Activated T-helper 2 cell treated with anti-CD3 and anti-CD28 coated beads, Interferon-gamma antibody, Interleukin-2, Interleukin-4, amounts not matched to agents 10 μg/mL and 5 μg/mL and 100 μg/mL, durations not matched to agents 14 hours and 24 hours and 36 hours (primary cell): Measurements from ENCODE around the gene COLEC12. TPM values are rescaled to one million over a fixed set of nuclear protein-coding genes. Genes with fewer than 3 reads are reported as not detected.
A peak's percentile ranks its signal among the peaks of the same experiment; 100 is the strongest.

Experiments
- DNase-seq: peaks from one replicate; pipeline ENCODE4 v3.0.0; 2021; ENCODE audit warnings: low spot score
- H3K27ac Mint-ChIP-seq: one replicate; pipeline ENCODE4 v1.8.0; 2021; ENCODE audit warnings: mixed read lengths
- H3K27me3 Mint-ChIP-seq: one replicate; pipeline ENCODE4 v1.8.0; 2021; ENCODE audit warnings: low read depth, mixed read lengths
- H3K36me3 Mint-ChIP-seq: one replicate; pipeline ENCODE4 v1.8.0; 2021; ENCODE audit warnings: low read depth, mixed read lengths
- H3K4me1 Mint-ChIP-seq: one replicate; pipeline ENCODE4 v1.8.0; 2021; ENCODE audit warnings: low read depth, mixed read lengths
- H3K4me3 Mint-ChIP-seq: one replicate; pipeline ENCODE4 v1.8.0; 2021; ENCODE audit warnings: low read depth, mild to moderate bottlenecking, moderate library complexity, mixed read lengths
- H3K9me3 Mint-ChIP-seq: one replicate; pipeline ENCODE4 v1.8.0; 2021; ENCODE audit warnings: mixed read lengths
- intact Hi-C: fragments of 100-400 bp; cut with micrococcal nuclease; formaldehyde crosslinking; loops from one replicate; pipeline ENCODE4 v1.15.1; 2023
- total RNA-seq: library from RNA; stranded (reverse); gene quantifications from 2 replicates; pipeline ENCODE4 v1.2.3, GENCODE V29; 2022

The COLEC12 gene
- not detected in 2 replicates for total RNA-seq

DNA sequence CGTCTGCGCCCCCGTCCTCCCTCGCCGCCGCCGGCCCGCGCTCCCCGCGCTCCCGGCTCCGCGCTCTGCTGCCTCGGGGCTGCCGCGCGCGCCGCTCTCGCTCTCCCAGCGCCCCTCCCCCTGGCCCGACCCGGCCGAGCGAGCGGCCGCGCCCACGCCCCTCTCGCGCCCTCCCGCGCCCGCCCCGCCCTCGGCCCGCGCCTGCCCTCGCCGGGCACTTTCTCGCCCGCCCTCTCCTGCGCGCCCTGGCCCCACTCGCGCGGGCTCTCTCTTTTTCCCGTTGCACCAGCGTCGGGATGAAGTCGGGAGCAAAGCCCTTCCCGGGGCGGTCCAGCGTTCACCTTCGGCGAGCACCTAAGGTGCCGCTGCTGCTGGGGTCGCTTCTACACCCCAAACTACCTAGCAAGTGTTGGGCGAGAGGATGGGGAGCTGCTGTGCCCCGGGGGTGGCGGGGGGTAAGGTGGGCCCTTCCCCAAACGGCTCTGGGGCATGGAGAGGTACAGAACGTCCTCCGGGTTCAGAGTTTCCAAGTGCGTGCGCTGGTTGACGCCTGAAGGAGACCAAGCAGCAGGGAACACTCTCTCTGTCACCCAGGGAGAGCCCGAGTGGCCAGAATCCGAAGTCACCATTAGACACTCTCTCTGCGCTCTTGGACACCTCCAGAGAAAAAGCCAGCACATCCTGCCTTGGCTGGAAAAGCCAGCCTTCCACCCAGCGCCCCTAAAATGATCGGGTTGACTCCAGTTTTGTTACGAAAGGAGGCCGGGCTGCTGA lies at the start of gene COLEC12:
TSS of gene COLEC12 (minus strand) at position 70 of the 774 bp plus-strand sequence. CDS start 187 bp downstream, outside the sequence.
- intact Hi-C loops: no loop called here

DNA sequence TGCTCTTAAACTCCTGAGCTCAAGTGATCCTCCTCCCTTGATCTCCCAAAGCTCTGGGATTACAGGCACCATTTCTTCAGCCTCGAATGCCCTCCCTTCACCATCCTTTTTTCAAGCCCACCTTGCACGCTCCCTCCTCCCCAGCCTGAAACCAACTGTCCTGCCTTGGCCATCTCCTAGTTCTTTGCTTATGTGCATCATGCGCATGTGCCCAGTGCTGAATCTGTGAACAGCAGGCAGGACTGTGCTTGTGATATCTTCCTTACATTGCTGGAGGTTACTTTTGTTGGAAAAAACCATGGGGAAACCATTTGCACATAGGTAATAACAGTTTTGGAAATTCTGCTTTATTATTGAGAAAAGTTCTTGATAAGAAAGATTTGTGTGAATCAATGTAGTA lies 49.5 kb upstream of the COLEC12 start:
- no peak for DNase-seq
- Mint-ChIP-seq H3K9me3 (no peaks in the 10 kb centered on the region), H3K27ac (no peak overlapping the region), H3K36me3 (no peaks in the 10 kb centered on the region), H3K27me3 (no peaks in the 10 kb centered on the region), H3K4me1 (no peaks in the 10 kb centered on the region), H3K4me3 (no peak overlapping the region)
- intact Hi-C loops: no loop called here

More for the DNA sequence above, at the start of gene COLEC12:
- no peaks in the 10 kb centered on the region for H3K9me3 Mint-ChIP-seq
- H3K4me3 Mint-ChIP-seq: peak within 1 kb of the TSS; percentile 26
- H3K27ac Mint-ChIP-seq: no peak within 1 kb of the TSS
- H3K36me3 Mint-ChIP-seq: no peaks in the 10 kb centered on the region
- H3K4me1 Mint-ChIP-seq: peaks cover 1% of the 10 kb centered on the region
- DNase-seq: no peak
- H3K27me3 Mint-ChIP-seq: peaks cover 51% of the 10 kb centered on the region

DNA sequence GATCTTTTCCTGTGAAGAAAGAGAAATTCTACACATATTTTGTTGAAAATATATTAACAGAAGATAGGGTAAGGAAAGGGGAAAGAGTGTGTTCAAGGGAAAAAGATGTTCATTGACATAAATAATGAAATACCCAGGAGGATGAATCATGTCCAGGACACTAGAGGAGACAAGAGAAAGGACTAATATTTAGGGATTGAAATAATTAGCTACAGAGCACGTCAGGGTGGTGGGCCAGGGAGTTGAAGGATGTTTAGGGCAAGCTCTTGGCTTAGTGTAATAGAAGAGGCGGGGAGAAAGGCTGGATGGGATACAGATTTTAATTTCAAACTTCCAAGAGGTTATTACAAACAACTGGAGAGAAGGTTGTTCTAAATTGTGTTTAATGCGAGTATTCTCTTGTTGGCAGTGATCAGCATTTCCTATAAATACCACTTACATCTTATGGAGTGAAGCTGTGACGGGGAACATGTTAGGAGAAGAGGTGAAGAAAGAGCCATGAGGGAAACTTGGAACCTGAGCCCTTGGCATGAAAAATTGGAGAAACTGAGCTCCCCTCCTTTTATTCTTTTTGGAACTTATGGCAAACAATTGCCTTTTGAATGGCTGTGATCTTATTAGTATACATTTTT lies 43.1 kb upstream of the COLEC12 start:
- DNase-seq: no peak
- no peaks in the 10 kb centered on the region for H3K36me3 Mint-ChIP-seq
- no peaks in the 10 kb centered on the region for H3K9me3 Mint-ChIP-seq
- no peak overlapping the region for H3K27ac Mint-ChIP-seq
- intact Hi-C loops: no loop called here
- H3K4me3 Mint-ChIP-seq: no peak overlapping the region
- no peaks in the 10 kb centered on the region for H3K4me1 Mint-ChIP-seq
- no peaks in the 10 kb centered on the region for H3K27me3 Mint-ChIP-seq

DNA sequence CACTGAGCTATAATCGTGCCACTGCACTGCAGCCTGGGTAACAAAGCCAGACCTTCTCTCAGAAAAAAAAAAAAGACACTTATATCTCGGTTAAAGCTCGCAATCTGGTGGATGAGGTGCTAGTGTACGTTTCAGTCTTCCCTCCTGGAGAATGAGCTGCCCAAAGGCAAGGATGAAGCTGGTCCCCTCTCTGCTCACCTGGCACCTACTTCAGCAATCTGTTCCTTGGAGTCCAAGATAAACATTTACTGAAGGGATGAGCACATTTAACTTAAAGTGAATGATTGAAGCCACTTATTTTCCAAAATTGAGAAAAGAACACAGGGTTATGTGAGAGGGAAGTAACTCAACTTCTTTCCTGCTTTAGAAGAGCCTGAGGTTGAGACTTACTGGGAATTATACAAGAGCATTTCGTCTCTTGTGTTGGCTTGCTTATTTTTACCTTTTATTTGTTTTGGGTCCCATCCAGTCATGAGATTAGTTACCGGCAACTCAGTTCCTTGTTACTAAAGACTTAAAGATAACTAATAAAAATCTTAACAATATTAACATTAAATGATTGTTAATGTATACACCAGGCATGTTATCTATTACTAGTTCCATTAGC lies 33.6 kb upstream of the COLEC12 start:
- no peaks in the 10 kb centered on the region for H3K4me1 Mint-ChIP-seq
- intact Hi-C loops: no loop called here
- H3K36me3 Mint-ChIP-seq: no peaks in the 10 kb centered on the region
- no peak for DNase-seq
- H3K27ac Mint-ChIP-seq: no peak overlapping the region
- no peaks in the 10 kb centered on the region for H3K27me3 Mint-ChIP-seq
- no peak overlapping the region for H3K4me3 Mint-ChIP-seq
- no peaks in the 10 kb centered on the region for H3K9me3 Mint-ChIP-seq

DNA sequence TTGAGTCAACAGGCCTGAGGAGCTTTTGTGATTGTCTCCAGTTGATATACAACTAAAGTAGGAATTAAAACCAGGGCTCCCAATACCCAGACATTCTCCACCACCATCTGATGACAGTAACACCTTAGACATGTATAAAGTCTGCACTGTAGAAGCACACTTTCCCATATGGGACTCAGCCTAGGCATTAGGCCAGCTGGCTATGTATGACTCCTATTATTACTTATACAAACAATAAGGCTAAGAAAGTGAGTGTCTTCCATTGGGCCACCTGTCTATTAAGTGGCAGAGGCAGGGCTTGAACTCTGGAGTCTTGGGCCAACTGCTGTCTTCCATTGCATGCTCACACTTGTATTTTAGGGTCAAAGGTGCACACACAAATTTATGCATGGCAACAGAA lies 32.1 kb upstream of the COLEC12 start:
- Mint-ChIP-seq H3K27me3 (no peaks in the 10 kb centered on the region), H3K36me3 (no peaks in the 10 kb centered on the region), H3K9me3 (no peaks in the 10 kb centered on the region), H3K27ac (no peak overlapping the region), H3K4me1 (no peaks in the 10 kb centered on the region), H3K4me3 (no peak overlapping the region)
- DNase-seq: no peak
- intact Hi-C loops: no loop called here

DNA sequence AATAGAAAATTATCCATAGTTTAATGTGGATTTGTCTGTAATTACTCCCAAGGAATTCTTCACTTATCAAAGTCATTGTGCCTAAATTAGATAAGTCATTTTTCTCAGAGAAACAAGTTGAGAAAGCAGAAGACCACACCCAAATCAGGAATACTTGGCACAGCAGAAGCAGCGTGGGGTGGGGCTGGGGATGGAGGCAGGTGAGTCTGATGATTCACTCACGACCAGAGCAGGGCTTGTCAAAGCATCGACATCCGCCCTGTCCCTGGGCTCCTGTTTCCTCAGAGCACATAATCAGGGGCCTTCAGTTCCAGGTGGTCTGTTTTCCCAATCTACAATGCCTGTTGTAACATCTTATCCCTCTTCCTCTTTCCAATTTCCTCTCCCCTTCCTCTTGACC lies 31.5 kb upstream of the COLEC12 start:
- intact Hi-C loops: no loop called here
- no peaks in the 10 kb centered on the region for H3K4me1 Mint-ChIP-seq
- no peak overlapping the region for H3K27ac Mint-ChIP-seq
- H3K4me3 Mint-ChIP-seq: no peak overlapping the region
- no peaks in the 10 kb centered on the region for H3K9me3 Mint-ChIP-seq
- no peaks in the 10 kb centered on the region for H3K36me3 Mint-ChIP-seq
- DNase-seq: no peak
- no peaks in the 10 kb centered on the region for H3K27me3 Mint-ChIP-seq

DNA sequence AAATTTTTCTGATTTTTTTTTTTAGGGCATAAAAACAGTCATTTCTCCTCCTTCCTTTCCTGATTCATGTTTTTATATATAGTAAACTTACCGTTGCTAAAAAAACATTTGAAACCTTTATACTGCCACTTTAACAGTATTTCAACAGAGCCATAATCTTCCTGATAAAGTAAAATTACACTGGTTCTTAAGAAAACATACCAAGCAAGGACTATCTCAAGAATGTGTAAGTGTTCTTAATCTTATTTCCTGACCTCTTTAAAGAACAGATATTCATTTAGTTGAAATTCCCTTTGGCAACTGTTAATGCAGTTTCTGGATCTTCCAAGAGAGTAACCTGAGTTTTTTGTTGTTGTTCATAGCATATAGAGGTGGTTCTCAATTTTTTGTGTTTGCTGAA lies 26.6 kb upstream of the COLEC12 start:
- no peaks in the 10 kb centered on the region for H3K27me3 Mint-ChIP-seq
- H3K27ac Mint-ChIP-seq: no peak overlapping the region
- H3K4me3 Mint-ChIP-seq: no peak overlapping the region
- no peaks in the 10 kb centered on the region for H3K36me3 Mint-ChIP-seq
- no peaks in the 10 kb centered on the region for H3K4me1 Mint-ChIP-seq
- no peak for DNase-seq
- H3K9me3 Mint-ChIP-seq: no peaks in the 10 kb centered on the region
- intact Hi-C loops: no loop called here

DNA sequence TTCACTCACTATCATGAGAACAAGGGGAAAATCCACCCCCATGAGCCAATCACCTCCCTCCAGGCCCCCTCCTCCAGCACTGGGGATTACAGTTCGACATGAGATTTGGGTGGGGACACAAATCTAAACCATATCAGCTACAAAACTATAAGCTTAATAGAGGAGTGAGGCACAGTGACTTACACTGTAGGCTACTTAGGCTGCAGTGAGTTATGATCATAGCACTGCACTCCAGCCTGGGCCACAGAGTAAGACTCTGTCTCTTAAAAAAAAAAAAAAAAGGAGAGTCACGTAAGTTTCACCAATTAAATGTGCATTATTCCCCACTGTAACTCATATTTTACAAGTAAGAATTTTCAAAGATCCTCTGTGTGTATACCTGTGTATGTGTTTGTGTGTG lies 26.2 kb upstream of the COLEC12 start:
- H3K36me3 Mint-ChIP-seq: no peaks in the 10 kb centered on the region
- no peak overlapping the region for H3K4me3 Mint-ChIP-seq
- no peak for DNase-seq
- H3K4me1 Mint-ChIP-seq: no peaks in the 10 kb centered on the region
- H3K27me3 Mint-ChIP-seq: no peaks in the 10 kb centered on the region
- H3K9me3 Mint-ChIP-seq: no peaks in the 10 kb centered on the region
- intact Hi-C loops: no loop called here
- no peak overlapping the region for H3K27ac Mint-ChIP-seq

DNA sequence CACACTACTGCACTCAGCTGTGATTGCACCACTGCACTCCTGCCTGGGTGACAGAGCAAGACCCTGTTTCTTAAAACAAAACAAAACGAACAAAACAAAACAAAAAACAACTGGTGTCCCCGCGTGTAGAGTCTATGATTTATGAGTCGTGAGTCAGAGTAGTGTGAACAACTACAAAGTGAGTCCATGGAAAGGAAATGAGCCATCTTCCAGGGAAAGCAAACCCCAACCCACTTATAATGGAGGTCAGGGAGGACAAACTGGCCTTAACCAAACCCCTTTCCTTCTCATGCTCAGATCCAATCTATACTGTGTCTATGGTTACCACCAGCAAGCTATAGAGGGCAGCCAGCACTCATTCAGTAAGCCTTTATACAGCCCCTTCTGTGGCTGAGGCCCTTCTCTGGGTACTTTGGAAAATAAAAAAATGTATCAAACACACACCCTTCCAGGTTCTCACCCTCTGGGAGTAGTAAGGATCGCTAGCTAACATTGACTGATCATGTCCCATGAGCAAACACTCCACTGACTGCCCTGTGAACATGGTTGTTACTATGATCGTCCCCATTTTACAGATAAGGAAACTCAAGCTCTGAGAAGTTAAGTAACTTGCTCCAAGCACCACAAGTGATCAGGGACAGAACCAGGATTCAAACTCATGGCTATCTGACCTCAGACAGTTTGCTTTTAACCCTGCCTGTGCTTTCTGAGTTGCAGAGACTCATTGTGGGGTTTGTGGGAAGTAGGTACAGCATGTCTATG lies 24.7 kb upstream of the COLEC12 start:
- H3K9me3 Mint-ChIP-seq: no peaks in the 10 kb centered on the region
- no peaks in the 10 kb centered on the region for H3K27me3 Mint-ChIP-seq
- H3K4me1 Mint-ChIP-seq: no peaks in the 10 kb centered on the region
- H3K27ac Mint-ChIP-seq: no peak overlapping the region
- intact Hi-C loops: no loop called here
- no peak overlapping the region for H3K4me3 Mint-ChIP-seq
- no peak for DNase-seq
- no peaks in the 10 kb centered on the region for H3K36me3 Mint-ChIP-seq

DNA sequence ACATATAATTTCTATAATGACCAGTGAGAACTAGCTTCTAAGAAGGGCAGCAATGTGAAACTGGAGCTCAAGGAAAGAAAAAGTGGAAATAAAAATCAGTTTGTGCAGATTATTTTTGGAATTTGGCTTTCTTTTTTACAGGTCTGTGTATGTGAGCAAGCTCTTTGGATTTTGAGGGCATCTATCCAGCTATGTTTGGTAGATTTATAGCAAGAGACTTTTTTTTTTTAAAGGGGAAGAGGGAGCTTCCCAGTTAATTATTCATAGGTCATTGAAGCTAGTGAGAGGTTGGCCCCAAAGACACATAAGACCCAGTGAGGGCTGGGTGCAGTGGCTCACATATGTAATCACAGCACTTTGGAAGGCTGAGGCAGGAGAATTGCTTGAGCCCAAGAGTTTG lies 24.0 kb upstream of the COLEC12 start:
- Mint-ChIP-seq H3K4me1 (no peaks in the 10 kb centered on the region), H3K9me3 (no peaks in the 10 kb centered on the region)
- no peak for DNase-seq

DNA sequence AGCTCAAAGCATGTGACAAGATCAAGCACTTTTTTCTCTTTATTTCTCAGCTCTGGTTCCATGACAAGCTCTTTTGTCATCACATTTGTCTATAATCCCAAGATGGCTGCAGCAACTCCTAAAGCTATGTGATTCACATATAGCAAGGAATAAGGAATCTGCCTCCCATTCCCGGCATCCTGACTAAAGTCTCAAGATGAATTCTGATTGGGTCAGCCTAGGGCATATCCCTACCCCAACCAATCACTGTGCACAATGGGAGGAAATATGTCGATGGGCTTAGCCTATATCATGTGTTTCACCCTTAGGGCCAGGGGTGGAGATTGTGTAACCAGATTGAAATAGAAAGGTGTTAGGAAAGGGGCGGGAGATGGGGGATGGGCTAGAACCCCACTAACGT lies 23.1 kb upstream of the COLEC12 start:
- intact Hi-C loops: no loop called here
- Mint-ChIP-seq H3K36me3 (no peaks in the 10 kb centered on the region), H3K27me3 (no peaks in the 10 kb centered on the region), H3K4me3 (no peak overlapping the region), H3K9me3 (no peaks in the 10 kb centered on the region), H3K27ac (no peak overlapping the region), H3K4me1 (peaks cover 5% of the 10 kb centered on the region)
- no peak for DNase-seq

More for the DNA sequence above, 24.0 kb upstream of the COLEC12 start:
- no peak overlapping the region for H3K4me3 Mint-ChIP-seq
- H3K36me3 Mint-ChIP-seq: no peaks in the 10 kb centered on the region
- no peak overlapping the region for H3K27ac Mint-ChIP-seq
- no peaks in the 10 kb centered on the region for H3K27me3 Mint-ChIP-seq
- intact Hi-C loops: no loop called here

DNA sequence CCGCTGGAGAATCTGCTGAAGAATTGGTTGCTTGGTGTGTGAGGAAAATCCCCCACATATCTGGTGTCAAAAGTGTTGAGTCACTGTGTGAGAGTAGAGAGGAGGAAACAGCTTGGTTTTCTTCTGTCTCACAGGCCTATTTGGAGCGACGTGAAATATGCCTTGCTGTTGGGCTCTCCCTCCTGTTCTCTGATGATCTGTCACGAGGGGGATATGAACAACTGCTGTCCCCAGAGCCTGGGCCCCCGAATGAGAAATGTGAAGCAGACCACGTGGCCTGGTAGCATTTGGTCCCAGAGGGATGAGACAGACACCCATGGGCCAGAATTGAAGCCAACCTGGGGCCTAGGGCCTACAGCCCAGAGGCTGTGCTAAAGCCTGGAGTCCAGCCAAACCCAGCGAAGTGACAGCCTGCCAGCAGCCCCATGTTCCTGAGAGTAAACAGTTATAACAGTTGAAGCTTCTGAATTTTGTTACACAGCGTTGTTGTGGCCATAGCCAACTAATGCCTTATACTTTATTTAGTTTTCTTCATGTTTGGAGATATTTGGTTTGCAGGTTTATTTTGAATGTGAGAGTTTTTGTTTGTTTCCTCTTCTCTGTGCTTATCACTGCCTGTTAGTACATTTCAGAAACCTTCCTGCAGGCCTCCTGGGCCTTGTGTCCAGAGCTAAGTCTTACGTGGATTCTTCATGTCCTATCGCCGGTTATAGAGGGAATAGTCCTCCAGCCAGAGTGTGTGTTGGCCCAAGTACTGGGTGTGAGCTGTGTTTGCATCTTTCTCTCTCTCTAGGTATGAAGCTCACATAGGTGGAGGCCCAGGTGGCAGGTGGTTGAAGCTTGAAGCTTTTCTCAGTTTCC lies 18.7 kb upstream of the COLEC12 start:
- H3K4me3 Mint-ChIP-seq: no peak overlapping the region

More for the DNA sequence above, 18.7 kb upstream of the COLEC12 start:
- DNase-seq: no peak
- intact Hi-C loops: no loop called here
- Mint-ChIP-seq H3K27ac (no peak overlapping the region), H3K9me3 (peaks cover 8% of the 10 kb centered on the region), H3K4me1 (peaks cover 5% of the 10 kb centered on the region), H3K27me3 (no peaks in the 10 kb centered on the region), H3K36me3 (no peaks in the 10 kb centered on the region)
